Fibroblast of lung (primary cell): Measurements from ENCODE around the gene KLC4.

Experiments
- EZH2 ChIP-seq: IDR thresholded peaks from 2 replicates; pipeline ENCODE4 v1.5.1; 2012; ENCODE audit warnings: low read length, control low read depth, mild to moderate bottlenecking; ENCODE audit errors: missing control alignments
- TF ChIP-seq, protein P1 (sequence below), 2 donors: IDR thresholded peaks in 1 of 2; conservative IDR thresholded peaks in 1 of 2; 1 replicate in 1 of 2; 2 replicates in 1 of 2; pipeline ENCODE4 v1.5.1; 2011 to 2012; ENCODE audit warnings: low read length in 2 of 2, control low read depth in 1 of 2, inconsistent platforms in 1 of 2, low read depth in 1 of 2, mild to moderate bottlenecking in 1 of 2

DNA sequence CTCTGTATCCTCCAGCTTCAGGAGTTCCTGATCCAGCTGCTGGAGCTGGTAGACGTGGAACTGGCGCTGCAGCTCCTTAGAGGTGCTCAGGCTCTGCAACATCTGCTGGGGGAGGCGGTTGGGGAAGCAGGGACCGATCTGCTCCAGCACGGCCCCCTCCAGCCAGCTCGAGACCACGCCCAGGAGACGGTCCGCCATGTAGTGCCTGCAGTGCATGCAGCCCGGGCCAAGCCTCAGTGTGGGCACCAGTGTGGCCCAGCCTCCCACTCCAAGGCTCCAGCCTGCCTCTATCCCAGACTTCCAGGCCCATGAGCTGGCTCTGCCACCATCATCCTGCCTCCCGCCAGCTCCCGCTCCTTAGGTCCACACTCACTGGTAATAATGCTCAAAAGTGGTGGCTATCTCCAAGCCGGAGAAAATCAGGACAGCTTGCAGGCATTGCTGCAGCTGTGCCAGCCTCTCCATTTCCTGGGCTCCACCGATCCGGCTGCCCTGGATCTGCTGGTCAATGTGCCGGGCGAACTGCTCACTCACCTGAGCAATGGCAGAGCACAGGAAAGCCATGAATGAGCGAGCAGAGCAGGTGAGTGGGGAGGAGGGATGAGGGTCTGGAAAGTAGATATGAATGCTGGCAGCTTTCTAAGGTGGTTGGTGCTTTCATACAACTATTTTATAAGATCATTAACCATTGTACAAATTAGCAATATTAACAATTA is 18.7 kb upstream of the KLC4 start:
- TF ChIP-seq, protein P1, sequence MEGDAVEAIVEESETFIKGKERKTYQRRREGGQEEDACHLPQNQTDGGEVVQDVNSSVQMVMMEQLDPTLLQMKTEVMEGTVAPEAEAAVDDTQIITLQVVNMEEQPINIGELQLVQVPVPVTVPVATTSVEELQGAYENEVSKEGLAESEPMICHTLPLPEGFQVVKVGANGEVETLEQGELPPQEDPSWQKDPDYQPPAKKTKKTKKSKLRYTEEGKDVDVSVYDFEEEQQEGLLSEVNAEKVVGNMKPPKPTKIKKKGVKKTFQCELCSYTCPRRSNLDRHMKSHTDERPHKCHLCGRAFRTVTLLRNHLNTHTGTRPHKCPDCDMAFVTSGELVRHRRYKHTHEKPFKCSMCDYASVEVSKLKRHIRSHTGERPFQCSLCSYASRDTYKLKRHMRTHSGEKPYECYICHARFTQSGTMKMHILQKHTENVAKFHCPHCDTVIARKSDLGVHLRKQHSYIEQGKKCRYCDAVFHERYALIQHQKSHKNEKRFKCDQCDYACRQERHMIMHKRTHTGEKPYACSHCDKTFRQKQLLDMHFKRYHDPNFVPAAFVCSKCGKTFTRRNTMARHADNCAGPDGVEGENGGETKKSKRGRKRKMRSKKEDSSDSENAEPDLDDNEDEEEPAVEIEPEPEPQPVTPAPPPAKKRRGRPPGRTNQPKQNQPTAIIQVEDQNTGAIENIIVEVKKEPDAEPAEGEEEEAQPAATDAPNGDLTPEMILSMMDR (conservative IDR thresholded peaks at IDR 0.05 in 1 of 2, IDR thresholded peaks at IDR 0.05 in 1 of 2; ENCODE audit: low read depth in 1 of 2, low read length in 2 of 2) = no peak
- TF ChIP-seq EZH2 = no peak
